ENCODE measurements around the gene OSBPL5.

Gene OSBPL5

GRCh38 chr11:3197878-3198528 lies 32.9 kb upstream of the OSBPL5 start:
- DNase-seq (ENCODE audit: low spot score) = no peak

- DNase-seq (ENCODE audit: low spot score) = no peak
These were observed 32.1 kb upstream of the OSBPL5 start for GRCh38 chr11:3197044-3197695.

- DNase-seq (ENCODE audit: low spot score) = no peak
These were observed 31.3 kb upstream of the OSBPL5 start for GRCh38 chr11:3196161-3197043.

GRCh38 chr11:3195251-3196160 lies 30.4 kb upstream of the OSBPL5 start:
- DNase-seq (ENCODE audit: low spot score) = no peak

GRCh38 chr11:3194016-3194816 lies 29.1 kb upstream of the OSBPL5 start:
- no peak for DNase-seq (ENCODE audit: low spot score)

GRCh38 chr11:3193373-3194015 lies 28.4 kb upstream of the OSBPL5 start:
- no peak for DNase-seq (ENCODE audit: low spot score)

- no peak for DNase-seq (ENCODE audit: low spot score)
These were observed 27.6 kb upstream of the OSBPL5 start for GRCh38 chr11:3192511-3193372.

GRCh38 chr11:3191586-3192324 lies 26.6 kb upstream of the OSBPL5 start:
- DNase-seq (ENCODE audit: low spot score) = no peak

GRCh38 chr11:3190600-3190999 lies 25.5 kb upstream of the OSBPL5 start:
- no peak for DNase-seq (ENCODE audit: low spot score)

GRCh38 chr11:3189886-3190583 lies 24.9 kb upstream of the OSBPL5 start:
- no peak for DNase-seq (ENCODE audit: low spot score)

GRCh38 chr11:3189196-3189843 lies 24.2 kb upstream of the OSBPL5 start:
- DNase-seq (ENCODE audit: low spot score) = no peak

GRCh38 chr11:3188496-3189195 lies 23.5 kb upstream of the OSBPL5 start:
- DNase-seq (ENCODE audit: low spot score) = no peak

GRCh38 chr11:3186166-3186953 lies 21.2 kb upstream of the OSBPL5 start:
- DNase-seq (ENCODE audit: low spot score) = no peak

GRCh38 chr11:3184732-3185347 lies 19.7 kb upstream of the OSBPL5 start:
- DNase-seq (ENCODE audit: low spot score) = no peak

GRCh38 chr11:3183523-3183922 lies 18.4 kb upstream of the OSBPL5 start:
- no peak for DNase-seq (ENCODE audit: low spot score)

GRCh38 chr11:3182462-3182852 lies 17.3 kb upstream of the OSBPL5 start:
- no peak for DNase-seq (ENCODE audit: low spot score)
